ENCODE data around the gene SF3A1.

GRCh38 chr22:30308518-30309230 is 48.0 kb downstream of the SF3A1 start:
- TF ChIP-seq CTCF (IDR thresholded peaks at IDR 0.05; ENCODE audit: low read depth, low read length) (no peak), EZH2phosphoT487 (IDR thresholded peaks at IDR 0.05; ENCODE audit: low read depth) (no peak)

Data from OCI-LY3 (cell line).